Measurements from ENCODE around the gene REXO4.
A peak's percentile ranks its signal among the peaks of the same experiment; 100 is the strongest.
"Not testable (repeated sequence)": the region's sequence is repeated elsewhere in the genome, so short reads cannot be mapped to it uniquely, and the experiment has no call there.

The REXO4 gene

DNA sequence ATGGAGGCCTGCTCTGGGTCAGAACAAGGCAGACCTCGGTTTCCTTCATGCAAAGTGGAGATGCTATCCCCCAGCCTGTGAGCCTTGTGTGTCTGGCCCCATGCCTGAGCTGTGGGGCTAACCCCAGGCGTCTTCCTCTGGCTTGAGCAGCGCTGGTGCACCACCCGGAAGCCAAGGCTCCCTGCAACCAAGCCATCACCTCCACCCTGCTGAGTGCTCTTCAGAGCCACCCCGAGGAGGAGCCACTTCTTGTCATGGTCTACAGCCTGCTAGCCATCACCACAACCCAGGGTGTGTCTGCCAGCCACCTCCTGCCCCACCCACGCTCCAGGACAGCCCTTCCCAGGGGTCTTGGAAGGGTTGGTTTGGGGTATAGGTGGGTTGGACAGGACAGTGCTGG, 16.2 kb downstream of the REXO4 start:
- TF ChIP-seq, protein P1, sequence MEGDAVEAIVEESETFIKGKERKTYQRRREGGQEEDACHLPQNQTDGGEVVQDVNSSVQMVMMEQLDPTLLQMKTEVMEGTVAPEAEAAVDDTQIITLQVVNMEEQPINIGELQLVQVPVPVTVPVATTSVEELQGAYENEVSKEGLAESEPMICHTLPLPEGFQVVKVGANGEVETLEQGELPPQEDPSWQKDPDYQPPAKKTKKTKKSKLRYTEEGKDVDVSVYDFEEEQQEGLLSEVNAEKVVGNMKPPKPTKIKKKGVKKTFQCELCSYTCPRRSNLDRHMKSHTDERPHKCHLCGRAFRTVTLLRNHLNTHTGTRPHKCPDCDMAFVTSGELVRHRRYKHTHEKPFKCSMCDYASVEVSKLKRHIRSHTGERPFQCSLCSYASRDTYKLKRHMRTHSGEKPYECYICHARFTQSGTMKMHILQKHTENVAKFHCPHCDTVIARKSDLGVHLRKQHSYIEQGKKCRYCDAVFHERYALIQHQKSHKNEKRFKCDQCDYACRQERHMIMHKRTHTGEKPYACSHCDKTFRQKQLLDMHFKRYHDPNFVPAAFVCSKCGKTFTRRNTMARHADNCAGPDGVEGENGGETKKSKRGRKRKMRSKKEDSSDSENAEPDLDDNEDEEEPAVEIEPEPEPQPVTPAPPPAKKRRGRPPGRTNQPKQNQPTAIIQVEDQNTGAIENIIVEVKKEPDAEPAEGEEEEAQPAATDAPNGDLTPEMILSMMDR (conservative IDR thresholded peaks at IDR 0.05; ENCODE audit: control insufficient read depth, insufficient read depth, low read depth, low read length) = no peak
- H3K4me3 ChIP-seq (ENCODE audit: control insufficient read depth, low read depth, low read length) = no peak overlapping the region
- no peak for DNase-seq (ENCODE audit: low read depth)

DNA sequence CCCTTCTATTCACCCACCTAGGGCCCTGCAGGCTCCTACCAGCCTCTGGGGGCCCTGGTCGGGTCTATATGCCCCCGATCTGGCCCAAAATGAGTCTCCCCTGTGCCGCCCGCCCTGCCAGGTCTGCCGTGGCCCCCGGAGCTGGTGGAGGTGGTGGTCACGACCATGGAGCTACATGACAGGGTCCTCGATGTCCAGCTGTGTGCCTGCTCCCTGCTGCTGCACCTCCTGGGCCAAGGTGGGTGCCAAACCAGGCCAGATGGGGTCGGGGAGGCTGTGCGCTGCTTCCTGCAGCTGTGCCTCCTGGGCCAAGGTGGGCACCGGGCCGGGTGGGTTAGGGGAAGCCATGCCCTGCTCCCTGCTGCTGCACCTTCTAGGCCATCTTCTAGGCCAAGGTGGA, 17.5 kb downstream of the REXO4 start:
- TF ChIP-seq, protein P1 (conservative IDR thresholded peaks at IDR 0.05; ENCODE audit: control insufficient read depth, insufficient read depth, low read depth, low read length) = no peak
- DNase-seq (ENCODE audit: low read depth) = no peak
- no peak overlapping the region for H3K4me3 ChIP-seq (ENCODE audit: control insufficient read depth, low read depth, low read length)

DNA sequence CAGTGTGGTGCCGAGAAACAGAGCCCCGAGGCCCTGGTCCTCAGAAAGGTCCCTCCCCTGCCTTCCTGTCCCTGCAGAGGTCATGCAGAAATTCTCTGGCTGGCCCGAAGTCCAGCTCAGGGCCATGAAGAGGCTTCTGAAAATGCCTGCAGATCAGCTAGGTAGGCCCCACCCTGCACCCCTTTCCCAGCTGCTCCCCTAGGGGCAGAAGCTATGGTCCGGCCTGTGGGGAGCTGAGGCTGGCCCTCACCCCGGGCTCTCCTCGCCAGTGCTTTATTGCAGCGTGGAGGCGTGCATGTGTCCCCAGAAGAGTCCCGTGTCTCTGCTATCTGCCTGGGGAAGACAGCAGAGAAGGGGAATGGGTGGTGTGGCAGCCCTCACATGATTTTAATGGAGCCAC, 19.9 kb downstream of the REXO4 start:
- DNase-seq (ENCODE audit: low read depth) = no peak
- TF ChIP-seq, protein P1 (conservative IDR thresholded peaks at IDR 0.05; ENCODE audit: control insufficient read depth, insufficient read depth, low read depth, low read length) = no peak
- no peak overlapping the region for H3K4me3 ChIP-seq (ENCODE audit: control insufficient read depth, low read depth, low read length)

DNA sequence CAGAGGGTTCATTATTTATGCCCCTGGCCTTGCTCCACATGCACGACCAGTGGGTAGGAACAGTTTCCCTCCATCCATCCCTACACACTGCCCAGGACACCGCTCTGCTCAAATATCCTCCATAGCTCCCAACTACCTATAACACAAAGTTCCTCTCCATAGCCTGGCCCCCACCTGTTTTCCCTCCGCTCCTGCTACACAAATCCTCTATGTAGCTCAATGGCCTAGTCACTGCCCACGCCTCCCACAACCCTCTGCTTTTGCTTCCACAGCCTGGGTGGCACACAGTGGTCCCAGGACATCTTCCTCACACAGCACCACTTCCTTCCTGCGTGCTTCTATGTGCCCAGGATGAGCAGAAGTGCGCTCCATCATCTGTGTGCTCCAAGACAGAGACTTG, 20.4 kb downstream of the REXO4 start:
- TF ChIP-seq, protein P1 (conservative IDR thresholded peaks at IDR 0.05; ENCODE audit: control insufficient read depth, insufficient read depth, low read depth, low read length) = no peak
- H3K4me3 ChIP-seq (ENCODE audit: control insufficient read depth, low read depth, low read length) = no peak overlapping the region
- DNase-seq (ENCODE audit: low read depth) = no peak

DNA sequence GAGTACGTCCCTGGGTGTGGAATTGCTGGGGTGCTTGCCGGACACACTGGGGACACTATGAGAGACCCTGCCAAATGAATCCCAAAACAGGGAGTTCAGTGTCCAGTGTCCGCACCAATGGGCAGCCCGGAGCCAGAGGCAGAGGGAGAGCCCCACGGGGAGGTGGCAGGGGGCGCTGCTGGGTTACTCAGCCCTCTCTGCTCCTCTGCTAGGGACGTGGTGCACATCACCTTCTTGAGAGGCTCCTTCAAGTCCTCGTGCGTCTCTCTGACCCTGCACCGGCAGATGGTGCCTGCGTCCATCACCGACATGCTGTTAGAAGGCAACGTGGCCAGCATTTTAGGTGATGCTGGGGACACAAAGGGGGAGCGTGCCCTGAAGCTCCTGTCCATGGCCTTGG, 20.9 kb downstream of the REXO4 start:
- DNase-seq (ENCODE audit: low read depth) = peak; percentile 28
- H3K4me3 ChIP-seq (ENCODE audit: control insufficient read depth, low read depth, low read length) = no peak overlapping the region
- TF ChIP-seq, protein P1 (conservative IDR thresholded peaks at IDR 0.05; ENCODE audit: control insufficient read depth, insufficient read depth, low read depth, low read length) = peak; percentile 33

DNA sequence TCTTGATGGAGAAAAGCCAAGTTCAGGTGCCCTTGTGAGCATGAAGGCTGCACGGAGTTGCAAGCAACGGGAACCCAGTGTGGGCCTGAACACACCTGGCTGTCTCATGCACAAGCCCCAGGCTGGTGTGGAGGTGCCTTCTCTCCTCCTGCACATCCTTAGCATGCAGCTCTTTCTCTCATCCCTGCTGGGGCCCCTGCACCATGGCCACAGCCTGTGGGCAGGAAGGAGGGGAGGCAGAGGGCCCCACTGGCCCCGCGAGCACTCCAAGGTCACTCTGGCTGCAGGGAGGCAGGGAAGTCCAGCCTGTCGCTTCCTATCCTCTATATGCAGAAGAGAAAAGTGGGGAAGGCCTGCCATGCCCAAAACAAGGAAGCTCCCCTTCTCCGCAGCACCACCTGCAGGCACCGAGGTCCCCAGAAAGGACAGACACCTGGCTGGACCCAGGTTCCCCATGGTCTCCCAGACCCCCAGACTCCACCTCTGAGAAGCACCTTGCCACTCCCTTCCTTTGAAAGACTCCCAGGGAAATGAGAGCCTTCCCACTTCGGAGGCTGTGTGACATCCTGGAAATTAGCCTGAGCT, 23.0 kb downstream of the REXO4 start:
- no peak for DNase-seq (ENCODE audit: low read depth)
- TF ChIP-seq, protein P1 (conservative IDR thresholded peaks at IDR 0.05; ENCODE audit: control insufficient read depth, insufficient read depth, low read depth, low read length) = no peak

DNA sequence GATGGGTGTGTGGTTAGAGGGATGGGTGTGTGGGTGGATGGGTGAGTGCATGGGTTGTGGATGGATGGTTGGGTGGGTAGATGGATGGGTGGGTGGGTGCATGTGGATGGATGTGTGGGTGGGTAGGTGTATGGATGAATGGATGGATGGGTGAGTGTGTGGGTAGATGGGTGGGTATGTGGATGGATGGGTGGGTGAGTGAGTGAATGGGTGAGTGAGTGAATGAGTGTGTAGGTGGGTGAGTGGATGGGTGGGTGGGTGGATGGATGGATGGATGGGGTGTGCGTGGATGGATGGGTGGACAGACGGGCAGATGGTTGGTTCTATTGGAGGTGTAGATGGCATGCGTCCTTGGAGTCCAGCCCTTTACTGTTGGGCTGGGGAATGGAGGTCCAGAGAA, 24.4 kb downstream of the REXO4 start:
- DNase-seq (ENCODE audit: low read depth) = no peak
- TF ChIP-seq, protein P1 (conservative IDR thresholded peaks at IDR 0.05; ENCODE audit: control insufficient read depth, insufficient read depth, low read depth, low read length) = no peak
- no peak overlapping the region for H3K4me3 ChIP-seq (ENCODE audit: control insufficient read depth, low read depth, low read length)

More for the DNA sequence above, 23.0 kb downstream of the REXO4 start:
- no peak overlapping the region for H3K4me3 ChIP-seq (ENCODE audit: control insufficient read depth, low read depth, low read length)

DNA sequence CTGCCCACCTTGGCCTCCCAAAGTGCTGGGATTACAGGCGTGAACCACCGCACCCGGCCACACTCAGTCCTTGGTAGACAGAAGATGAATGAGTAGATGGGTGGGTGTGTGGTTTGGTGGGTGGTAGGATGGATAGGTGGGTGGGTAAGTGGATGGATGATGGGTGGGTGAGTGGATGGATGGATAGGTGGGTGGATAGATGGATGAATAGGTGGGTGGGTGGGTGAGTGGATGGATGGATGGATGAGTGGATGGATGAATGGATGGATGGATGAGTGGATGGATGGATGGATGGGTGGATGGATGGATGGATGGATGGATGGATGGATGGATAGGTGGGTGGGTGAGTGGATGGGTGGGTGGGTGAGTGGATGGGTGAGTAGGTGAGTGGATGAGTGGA, 25.5 kb downstream of the REXO4 start:
- DNase-seq (ENCODE audit: low read depth); H3K4me3 ChIP-seq (ENCODE audit: control insufficient read depth, low read depth, low read length): not testable (repeated sequence)

- H3K4me3 ChIP-seq (ENCODE audit: control insufficient read depth, low read depth, low read length); DNase-seq (ENCODE audit: low read depth): not testable (repeated sequence)
These were observed 26.4 kb downstream of the REXO4 start for GRCh38 chr9:133391449-133391848.

All from fibroblast of mammary gland (primary cell).